H9 (cell line): ENCODE results near the gene STYK1. TPM values are rescaled to one million over a fixed set of nuclear protein-coding genes. Genes with fewer than 3 reads are reported as not detected.

ENCODE experiments used
- DNase-seq: peaks from one replicate; pipeline ENCODE4 v3.0.0-alpha.2; 2017
- H2AFZ ChIP-seq: one replicate; pipeline ENCODE4 v1.6.1; 2013; ENCODE audit warnings: mild to moderate bottlenecking, low read length, control low read depth, moderate library complexity
- H2AK5ac ChIP-seq: 2 replicates; pipeline ENCODE4 v1.6.1; 2013; ENCODE audit warnings: low read length, control low read depth, mixed read lengths; ENCODE audit not compliant: insufficient read length
- H2BK120ac ChIP-seq: one replicate; pipeline ENCODE4 v1.6.1; 2013; ENCODE audit warnings: low read depth, mild to moderate bottlenecking, low read length, control low read depth, inconsistent platforms; ENCODE audit not compliant: poor library complexity, severe bottlenecking
- H2BK12ac ChIP-seq: 2 replicates; pipeline ENCODE4 v1.6.1; 2013; ENCODE audit warnings: low read length, control low read depth, mixed read lengths, low read depth; ENCODE audit not compliant: insufficient read length
- H2BK15ac ChIP-seq: 2 replicates; pipeline ENCODE4 v1.6.1; 2013; ENCODE audit warnings: low read depth, low read length, control low read depth
- H2BK20ac ChIP-seq: one replicate; pipeline ENCODE4 v1.6.1; 2013; ENCODE audit warnings: low read depth, mild to moderate bottlenecking, low read length, control low read depth, inconsistent platforms; ENCODE audit not compliant: poor library complexity, severe bottlenecking
- H2BK5ac ChIP-seq: 2 replicates; pipeline ENCODE4 v1.6.1; 2013; ENCODE audit warnings: low read length, control low read depth, mixed read lengths; ENCODE audit not compliant: insufficient read length
- H3K14ac ChIP-seq: 2 replicates; pipeline ENCODE4 v1.6.1; 2013; ENCODE audit warnings: low read length, control low read depth; ENCODE audit not compliant: insufficient read depth
- H3K18ac ChIP-seq: 2 replicates; pipeline ENCODE4 v1.6.1; 2013; ENCODE audit warnings: low read depth, mild to moderate bottlenecking, mixed read lengths, low read length, control low read depth; ENCODE audit not compliant: insufficient read length
- H3K23ac ChIP-seq: 2 replicates; pipeline ENCODE4 v1.6.1; 2013; ENCODE audit warnings: low read length, control low read depth, mixed read lengths, low read depth; ENCODE audit not compliant: insufficient read length
- H3K23me2 ChIP-seq: 2 replicates; pipeline ENCODE4 v1.6.1; 2013; ENCODE audit warnings: low read depth, mild to moderate bottlenecking, mixed read lengths, low read length, control low read depth; ENCODE audit not compliant: insufficient read length, poor library complexity, severe bottlenecking
- H3K27ac ChIP-seq: 2 replicates; pipeline ENCODE4 v1.5.1; 2013; ENCODE audit warnings: low read length, control low read depth, mixed read lengths, low read depth; ENCODE audit not compliant: insufficient read length
- H3K27me3 ChIP-seq: 2 replicates; pipeline ENCODE4 v1.6.1; 2013; ENCODE audit warnings: low read length, control low read depth, inconsistent platforms; ENCODE audit not compliant: insufficient read depth
- H3K4ac ChIP-seq: 2 replicates; pipeline ENCODE4 v1.6.1; 2013; ENCODE audit warnings: low read depth, mild to moderate bottlenecking, control low read depth, inconsistent platforms, low read length, moderate library complexity
- H3K4me1 ChIP-seq: 2 replicates; pipeline ENCODE4 v1.6.1; 2013; ENCODE audit warnings: low read length, control low read depth, inconsistent platforms; ENCODE audit not compliant: insufficient read depth
- H3K4me2 ChIP-seq: 2 replicates; pipeline ENCODE4 v1.6.1; 2013; ENCODE audit warnings: low read length, control low read depth, mixed read lengths; ENCODE audit not compliant: insufficient read length, insufficient read depth
- H3K56ac ChIP-seq: 2 replicates; pipeline ENCODE4 v1.6.1; 2013; ENCODE audit warnings: low read depth, mild to moderate bottlenecking, mixed read lengths, low read length, control low read depth; ENCODE audit not compliant: insufficient read length
- H3K79me1 ChIP-seq: 2 replicates; pipeline ENCODE4 v1.6.1; 2013; ENCODE audit warnings: low read depth, mild to moderate bottlenecking, moderate library complexity, low read length, control low read depth, inconsistent platforms; ENCODE audit not compliant: insufficient read depth, poor library complexity, severe bottlenecking
- H3K79me2 ChIP-seq: 2 replicates; pipeline ENCODE4 v1.6.1; 2013; ENCODE audit warnings: low read length, control low read depth, inconsistent platforms; ENCODE audit not compliant: insufficient read depth
- H3K9ac ChIP-seq: 2 replicates; pipeline ENCODE4 v1.6.1; 2013; ENCODE audit warnings: low read length, control low read depth, mixed read lengths; ENCODE audit not compliant: insufficient read length; ENCODE audit errors: extremely low read depth
- H3K9me3 ChIP-seq: one replicate; pipeline ENCODE4 v1.6.1; 2013; ENCODE audit warnings: low read depth, low read length, inconsistent platforms; ENCODE audit not compliant: control insufficient read depth
- H3T11ph ChIP-seq: one replicate; pipeline ENCODE4 v1.6.1; 2013; ENCODE audit warnings: mild to moderate bottlenecking, low read length, control low read depth, inconsistent platforms
- H4K20me1 ChIP-seq: one replicate; pipeline ENCODE4 v1.6.1; 2013; ENCODE audit not compliant: control insufficient read depth, insufficient read length, insufficient read depth
- H4K5ac ChIP-seq: 2 replicates; pipeline ENCODE4 v1.6.1; 2013; ENCODE audit warnings: low read depth, mild to moderate bottlenecking, mixed read lengths, low read length, control low read depth; ENCODE audit not compliant: insufficient read length
- H4K8ac ChIP-seq: replicated peaks from 2 replicates; pipeline ENCODE4 v1.6.1; 2013; ENCODE audit warnings: low read length, control low read depth, mixed read lengths, low read depth; ENCODE audit not compliant: insufficient read length
- H4K91ac ChIP-seq: 2 replicates; pipeline ENCODE4 v1.6.1; 2013; ENCODE audit warnings: low read depth, mild to moderate bottlenecking, moderate library complexity, mixed read lengths, low read length, control low read depth; ENCODE audit not compliant: insufficient read length
- H3K27ac Mint-ChIP-seq, 3 experiments: 2 replicates in 2 of 3; 3 replicates in 1 of 3; pipeline ENCODE4 v1.8.0; 2020 to 2021; ENCODE audit warnings: mixed read lengths in 3 of 3, mild to moderate bottlenecking in 1 of 3, moderate library complexity in 1 of 3
- H3K27me3 Mint-ChIP-seq: 2 replicates; pipeline ENCODE4 v1.8.0; 2021; ENCODE audit warnings: low read depth, mild to moderate bottlenecking, moderate library complexity, mixed read lengths
- H3K36me3 Mint-ChIP-seq, 3 experiments: 2 replicates in 2 of 3; 3 replicates in 1 of 3; pipeline ENCODE4 v1.8.0; 2020 to 2021; ENCODE audit warnings: low read depth in 3 of 3, mixed read lengths in 3 of 3; ENCODE audit not compliant: insufficient read depth in 1 of 3
- H3K4me1 Mint-ChIP-seq, 2 experiments: 2 replicates each; pipeline ENCODE4 v1.8.0; 2020; ENCODE audit warnings: mixed read lengths in 2 of 2
- H3K4me3 Mint-ChIP-seq, 2 experiments: 2 replicates in 1 of 2; 3 replicates in 1 of 2; pipeline ENCODE4 v1.8.0; 2020 to 2021; ENCODE audit warnings: mild to moderate bottlenecking in 2 of 2, mixed read lengths in 2 of 2, moderate library complexity in 1 of 2
- H3K9me3 Mint-ChIP-seq, 2 experiments: 2 replicates in 1 of 2; 3 replicates in 1 of 2; pipeline ENCODE4 v1.8.0; 2020; ENCODE audit warnings: mild to moderate bottlenecking in 2 of 2, mixed read lengths in 2 of 2, moderate library complexity in 1 of 2
- CTCF ChIP-seq: fragments of 200-600 bp; sonication (generic); conservative IDR thresholded peaks from 3 replicates; pipeline ENCODE4 v1.8.0; 2021; ENCODE audit warnings: antibody characterized with exemption, mild to moderate bottlenecking
- WGBS: extraction: QIAGEN DNeasy Blood & Tissue Kit; methylation state at CpG from one replicate; pipeline ENCODE4 v1.1.7; 2013; ENCODE audit warnings: missing lambda C conversion rate, low lambda C conversion rate, mixed read lengths; ENCODE audit not compliant: insufficient read length; ENCODE audit errors: extremely low coverage; 5-methylcytosine and 5-hydroxymethylcytosine counted together
- total RNA-seq: library from RNA; stranded (reverse); gene quantifications from 2 replicates; pipeline ENCODE4 v1.2.1, GENCODE V29; 2021

STYK1 gene
- total RNA-seq, 1 experiment from 2014 or later: 0.37 TPM

GRCh38 chr12:10667581-10667980 lies 6.3 kb downstream of the STYK1 start:
- no peaks in the 10 kb centered on the region for H3K36me3 Mint-ChIP-seq
- no peaks in the 10 kb centered on the region for H3K27me3 ChIP-seq
- H3K4ac ChIP-seq: no peak overlapping the region
- H3K27ac Mint-ChIP-seq: no peak overlapping the region
- WGBS: no CpG with 5 or more reads among the region's 1 CpG
- H2AK5ac ChIP-seq: no peak overlapping the region
- H3K79me1 ChIP-seq: no peaks in the 10 kb centered on the region
- H3K4me2 ChIP-seq: no peak overlapping the region
- no peaks in the 10 kb centered on the region for H3K79me2 ChIP-seq
- no peak overlapping the region for H2BK15ac ChIP-seq
- no peak overlapping the region for H2BK12ac ChIP-seq
- no peak overlapping the region for H2AFZ ChIP-seq
- no peaks in the 10 kb centered on the region for H3K23me2 ChIP-seq
- peaks cover 3% of the 10 kb centered on the region for H3K27me3 Mint-ChIP-seq
- H3K56ac ChIP-seq: no peak overlapping the region
- no peak overlapping the region for H3K18ac ChIP-seq
- H3T11ph ChIP-seq: no peak overlapping the region
- no peak overlapping the region for H3K4me3 Mint-ChIP-seq
- H4K8ac ChIP-seq: no peak overlapping the region
- no peak overlapping the region for H2BK20ac ChIP-seq
- H3K14ac ChIP-seq: no peak overlapping the region
- no peak overlapping the region for H3K9ac ChIP-seq
- no peaks in the 10 kb centered on the region for H3K9me3 ChIP-seq
- no peaks in the 10 kb centered on the region for H4K20me1 ChIP-seq
- TF ChIP-seq CTCF: no peak
- no peak overlapping the region for H2BK5ac ChIP-seq
- H4K5ac ChIP-seq: no peak overlapping the region
- H3K27ac ChIP-seq: no peak overlapping the region
- no peaks in the 10 kb centered on the region for H3K4me1 ChIP-seq
- H3K23ac ChIP-seq: no peak overlapping the region
- H2BK120ac ChIP-seq: no peak overlapping the region
- no peak for DNase-seq
- H3K9me3 Mint-ChIP-seq: peaks cover 2 to 6% of the 10 kb centered on the region in 2 experiments; a peak in 2 of 5 replicates
- H3K4me1 Mint-ChIP-seq: peaks cover 3% of the 10 kb centered on the region in 2 experiments; a peak in 3 of 4 replicates
- no peak overlapping the region for H4K91ac ChIP-seq
